WTC11 (cell line): ENCODE data around the gene MVP. TPM values are rescaled to one million over a fixed set of nuclear protein-coding genes. Genes with fewer than 3 reads are reported as not detected.
"Not testable (repeated sequence)": the region's sequence is repeated elsewhere in the genome, so short reads cannot be mapped to it uniquely, and the experiment has no call there.

Experiments
- ATAC-seq: fragments of 200-7000 bp; cut with Tn5 transposase; 2 replicates; pipeline ENCODE4 v1.10.0; 2021; ENCODE audit warnings: mild to moderate bottlenecking, moderate library complexity
- CTCF ChIA-PET: fragments of 300-600 bp; sonication (Branson Sonifier 250); formaldehyde crosslinking; loops from one replicate; lab custom pipeline; 2021; ENCODE audit warnings: antibody characterized with exemption; lab: Charles Lee
- POLR2A ChIA-PET: fragments of 350-600 bp; sonication (Branson Sonifier 250); formaldehyde crosslinking; loops from one replicate; lab custom pipeline; 2021; ENCODE audit warnings: antibody characterized with exemption; lab: Charles Lee
- DNase-seq: peaks from one replicate; pipeline ENCODE4 v3.0.0; 2021; ENCODE audit warnings: low spot score
- H3K27ac Mint-ChIP-seq: 2 replicates; pipeline ENCODE4 v1.8.0; 2021; ENCODE audit warnings: mixed read lengths
- H3K27me3 Mint-ChIP-seq: 2 replicates; pipeline ENCODE4 v1.8.0; 2021; ENCODE audit warnings: low read depth, mild to moderate bottlenecking, moderate library complexity, mixed read lengths
- H3K36me3 Mint-ChIP-seq: 2 replicates; pipeline ENCODE4 v1.8.0; 2021; ENCODE audit warnings: mixed read lengths
- H3K4me1 Mint-ChIP-seq: 2 replicates; pipeline ENCODE4 v1.8.0; 2022; ENCODE audit warnings: mixed read lengths
- H3K4me3 Mint-ChIP-seq: 2 replicates; pipeline ENCODE4 v1.8.0; 2021; ENCODE audit warnings: mild to moderate bottlenecking, moderate library complexity, mixed read lengths
- H3K9me3 Mint-ChIP-seq: 2 replicates; pipeline ENCODE4 v1.8.0; 2021; ENCODE audit warnings: mixed read lengths
- JAZF1 ChIP-seq: fragments of 250-450 bp; sonication (Bioruptor Pico); IDR thresholded peaks from 2 replicates; pipeline ENCODE4 v1.9.0; 2021; ENCODE audit warnings: moderate library complexity, mild to moderate bottlenecking, inconsistent platforms
- KAT7 ChIP-seq: sonication (generic); formaldehyde crosslinking; IDR thresholded peaks from 2 replicates; pipeline ENCODE4 v1.8.1; 2023; ENCODE audit warnings: missing genetic modification reagents, mild to moderate bottlenecking, borderline replicate concordance
- NFYB ChIP-seq: sonication (generic); formaldehyde crosslinking; conservative IDR thresholded peaks from 2 replicates; pipeline ENCODE4 v1.8.0; 2022; ENCODE audit warnings: low read depth, missing genetic modification reagents
- NR1H2 ChIP-seq: sonication (generic); formaldehyde crosslinking; IDR thresholded peaks from 2 replicates; pipeline ENCODE4 v1.9.0; 2021; ENCODE audit warnings: mild to moderate bottlenecking, moderate library complexity, missing genetic modification reagents
- OVOL2 ChIP-seq: fragments of 250-450 bp; sonication (Bioruptor Pico); IDR thresholded peaks from 2 replicates; pipeline ENCODE4 v1.9.0; 2021; ENCODE audit warnings: mild to moderate bottlenecking, borderline replicate concordance
- SP1 ChIP-seq: sonication (generic); formaldehyde crosslinking; conservative IDR thresholded peaks from 2 replicates; pipeline ENCODE4 v1.8.1; 2022; ENCODE audit warnings: missing genetic modification reagents
- TEAD4 ChIP-seq: sonication (generic); formaldehyde crosslinking; IDR thresholded peaks from 2 replicates; pipeline ENCODE4 v1.8.0; 2022; ENCODE audit warnings: mild to moderate bottlenecking, missing genetic modification reagents
- ZNF121 ChIP-seq: sonication (generic); formaldehyde crosslinking; IDR thresholded peaks from 2 replicates; pipeline ENCODE4 v1.8.0; 2023; ENCODE audit warnings: missing genetic modification reagents
- ZNF317 ChIP-seq: sonication (generic); formaldehyde crosslinking; IDR thresholded peaks from 2 replicates; pipeline ENCODE4 v1.8.1; 2023; ENCODE audit warnings: low read depth, mild to moderate bottlenecking, moderate library complexity, missing genetic modification reagents, borderline replicate concordance
- total RNA-seq: library from RNA; stranded (reverse); gene quantifications from 3 replicates; pipeline ENCODE4 v1.2.3, GENCODE V29; 2021
- TF ChIP-seq, protein P1 (sequence below): sonication (generic); formaldehyde crosslinking; IDR thresholded peaks from 2 replicates; pipeline ENCODE4 v1.8.0; 2023; ENCODE audit warnings: missing genetic modification reagents, mild to moderate bottlenecking, borderline replicate concordance
- TF ChIP-seq, protein P2 (sequence below): sonication (generic); formaldehyde crosslinking; IDR thresholded peaks from 2 replicates; pipeline ENCODE4 v1.8.0; 2022; ENCODE audit warnings: mild to moderate bottlenecking, missing genetic modification reagents
- TF ChIP-seq, protein P3 (sequence below): fragments of 200-600 bp; IDR thresholded peaks from 2 replicates; pipeline ENCODE4 v1.8.0; 2022; ENCODE audit warnings: antibody characterized with exemption
- TF ChIP-seq, protein P4 (sequence below): sonication (generic); formaldehyde crosslinking; IDR thresholded peaks from 2 replicates; pipeline ENCODE4 v1.8.1; 2023; ENCODE audit warnings: mild to moderate bottlenecking, missing genetic modification reagents, moderate library complexity
- TF ChIP-seq, protein P5 (sequence below): sonication (generic); formaldehyde crosslinking; IDR thresholded peaks from 2 replicates; pipeline ENCODE4 v1.8.0; 2022; ENCODE audit warnings: mild to moderate bottlenecking, missing genetic modification reagents
- TF ChIP-seq, protein P6 (sequence below): sonication (generic); formaldehyde crosslinking; IDR thresholded peaks from 2 replicates; pipeline ENCODE4 v1.8.1; 2023; ENCODE audit warnings: mild to moderate bottlenecking, missing genetic modification reagents, borderline replicate concordance

The MVP gene
- total RNA-seq, 1 experiment from 2014 or later = 10.8 TPM

DNA sequence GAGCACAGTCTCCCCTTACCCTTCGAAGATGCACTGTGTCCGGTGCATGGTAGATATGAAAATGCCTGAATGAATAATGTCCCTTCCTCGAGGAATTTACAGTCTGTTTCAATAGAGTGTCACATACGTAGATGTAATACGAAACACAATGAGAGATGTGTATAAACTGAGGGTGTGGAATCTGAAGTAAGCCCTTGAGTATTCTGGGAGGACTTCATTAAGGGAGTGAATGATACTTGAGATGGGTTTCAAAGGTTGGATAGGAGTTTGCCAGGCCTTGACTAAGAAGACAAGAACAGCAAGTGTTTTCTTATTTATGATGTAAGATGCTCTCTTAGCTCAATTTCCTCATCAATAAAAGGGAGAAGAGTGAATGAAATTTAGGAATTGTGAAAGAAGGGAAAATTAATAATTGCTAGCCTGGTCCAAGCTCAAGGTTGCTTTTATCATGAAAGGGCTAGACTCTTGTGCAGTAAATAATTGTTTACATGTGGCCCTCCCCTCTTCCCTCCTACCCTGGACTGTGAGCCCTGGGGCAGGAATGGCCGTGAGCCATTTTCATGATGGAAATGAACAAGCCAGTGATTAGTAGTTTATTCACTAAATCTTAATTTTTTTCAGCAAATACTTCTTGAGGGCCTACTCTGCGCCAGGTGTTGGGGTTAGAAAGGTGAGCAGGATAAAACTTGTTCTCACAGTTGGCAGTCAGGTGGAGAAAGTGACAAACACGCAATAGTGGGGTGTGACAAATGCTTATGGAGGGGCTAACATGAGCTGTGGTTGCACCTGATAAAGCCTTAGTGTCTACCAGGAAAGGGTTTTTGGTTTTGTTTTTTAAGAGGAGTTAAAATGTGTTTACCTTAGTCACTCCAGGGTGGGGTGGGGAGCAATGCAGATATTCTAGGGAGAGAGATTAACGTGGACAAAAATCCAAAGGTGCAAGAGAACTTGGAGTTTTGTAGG, 28.1 kb upstream of the MVP start (continued):
- TF ChIP-seq, protein P1, sequence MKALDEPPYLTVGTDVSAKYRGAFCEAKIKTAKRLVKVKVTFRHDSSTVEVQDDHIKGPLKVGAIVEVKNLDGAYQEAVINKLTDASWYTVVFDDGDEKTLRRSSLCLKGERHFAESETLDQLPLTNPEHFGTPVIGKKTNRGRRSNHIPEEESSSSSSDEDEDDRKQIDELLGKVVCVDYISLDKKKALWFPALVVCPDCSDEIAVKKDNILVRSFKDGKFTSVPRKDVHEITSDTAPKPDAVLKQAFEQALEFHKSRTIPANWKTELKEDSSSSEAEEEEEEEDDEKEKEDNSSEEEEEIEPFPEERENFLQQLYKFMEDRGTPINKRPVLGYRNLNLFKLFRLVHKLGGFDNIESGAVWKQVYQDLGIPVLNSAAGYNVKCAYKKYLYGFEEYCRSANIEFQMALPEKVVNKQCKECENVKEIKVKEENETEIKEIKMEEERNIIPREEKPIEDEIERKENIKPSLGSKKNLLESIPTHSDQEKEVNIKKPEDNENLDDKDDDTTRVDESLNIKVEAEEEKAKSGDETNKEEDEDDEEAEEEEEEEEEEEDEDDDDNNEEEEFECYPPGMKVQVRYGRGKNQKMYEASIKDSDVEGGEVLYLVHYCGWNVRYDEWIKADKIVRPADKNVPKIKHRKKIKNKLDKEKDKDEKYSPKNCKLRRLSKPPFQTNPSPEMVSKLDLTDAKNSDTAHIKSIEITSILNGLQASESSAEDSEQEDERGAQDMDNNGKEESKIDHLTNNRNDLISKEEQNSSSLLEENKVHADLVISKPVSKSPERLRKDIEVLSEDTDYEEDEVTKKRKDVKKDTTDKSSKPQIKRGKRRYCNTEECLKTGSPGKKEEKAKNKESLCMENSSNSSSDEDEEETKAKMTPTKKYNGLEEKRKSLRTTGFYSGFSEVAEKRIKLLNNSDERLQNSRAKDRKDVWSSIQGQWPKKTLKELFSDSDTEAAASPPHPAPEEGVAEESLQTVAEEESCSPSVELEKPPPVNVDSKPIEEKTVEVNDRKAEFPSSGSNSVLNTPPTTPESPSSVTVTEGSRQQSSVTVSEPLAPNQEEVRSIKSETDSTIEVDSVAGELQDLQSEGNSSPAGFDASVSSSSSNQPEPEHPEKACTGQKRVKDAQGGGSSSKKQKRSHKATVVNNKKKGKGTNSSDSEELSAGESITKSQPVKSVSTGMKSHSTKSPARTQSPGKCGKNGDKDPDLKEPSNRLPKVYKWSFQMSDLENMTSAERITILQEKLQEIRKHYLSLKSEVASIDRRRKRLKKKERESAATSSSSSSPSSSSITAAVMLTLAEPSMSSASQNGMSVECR = no peak
- no peak for TF ChIP-seq JAZF1
- no peak for TF ChIP-seq ZNF317 (CRISPR knock-in tag)
- TF ChIP-seq ZNF121 (CRISPR knock-in tag) = no peak
- TF ChIP-seq, protein P2, sequence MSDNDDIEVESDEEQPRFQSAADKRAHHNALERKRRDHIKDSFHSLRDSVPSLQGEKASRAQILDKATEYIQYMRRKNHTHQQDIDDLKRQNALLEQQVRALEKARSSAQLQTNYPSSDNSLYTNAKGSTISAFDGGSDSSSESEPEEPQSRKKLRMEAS = no peak
- TF ChIP-seq, protein P3, sequence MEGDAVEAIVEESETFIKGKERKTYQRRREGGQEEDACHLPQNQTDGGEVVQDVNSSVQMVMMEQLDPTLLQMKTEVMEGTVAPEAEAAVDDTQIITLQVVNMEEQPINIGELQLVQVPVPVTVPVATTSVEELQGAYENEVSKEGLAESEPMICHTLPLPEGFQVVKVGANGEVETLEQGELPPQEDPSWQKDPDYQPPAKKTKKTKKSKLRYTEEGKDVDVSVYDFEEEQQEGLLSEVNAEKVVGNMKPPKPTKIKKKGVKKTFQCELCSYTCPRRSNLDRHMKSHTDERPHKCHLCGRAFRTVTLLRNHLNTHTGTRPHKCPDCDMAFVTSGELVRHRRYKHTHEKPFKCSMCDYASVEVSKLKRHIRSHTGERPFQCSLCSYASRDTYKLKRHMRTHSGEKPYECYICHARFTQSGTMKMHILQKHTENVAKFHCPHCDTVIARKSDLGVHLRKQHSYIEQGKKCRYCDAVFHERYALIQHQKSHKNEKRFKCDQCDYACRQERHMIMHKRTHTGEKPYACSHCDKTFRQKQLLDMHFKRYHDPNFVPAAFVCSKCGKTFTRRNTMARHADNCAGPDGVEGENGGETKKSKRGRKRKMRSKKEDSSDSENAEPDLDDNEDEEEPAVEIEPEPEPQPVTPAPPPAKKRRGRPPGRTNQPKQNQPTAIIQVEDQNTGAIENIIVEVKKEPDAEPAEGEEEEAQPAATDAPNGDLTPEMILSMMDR = no peak
- TF ChIP-seq NFYB = no peak
- TF ChIP-seq, protein P4, sequence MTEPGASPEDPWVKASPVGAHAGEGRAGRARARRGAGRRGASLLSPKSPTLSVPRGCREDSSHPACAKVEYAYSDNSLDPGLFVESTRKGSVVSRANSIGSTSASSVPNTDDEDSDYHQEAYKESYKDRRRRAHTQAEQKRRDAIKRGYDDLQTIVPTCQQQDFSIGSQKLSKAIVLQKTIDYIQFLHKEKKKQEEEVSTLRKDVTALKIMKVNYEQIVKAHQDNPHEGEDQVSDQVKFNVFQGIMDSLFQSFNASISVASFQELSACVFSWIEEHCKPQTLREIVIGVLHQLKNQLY (CRISPR knock-in tag) = no peak
- TF ChIP-seq NR1H2 (CRISPR knock-in tag) = no peak
- no peak for TF ChIP-seq KAT7 (CRISPR knock-in tag)
- TF ChIP-seq, protein P5, sequence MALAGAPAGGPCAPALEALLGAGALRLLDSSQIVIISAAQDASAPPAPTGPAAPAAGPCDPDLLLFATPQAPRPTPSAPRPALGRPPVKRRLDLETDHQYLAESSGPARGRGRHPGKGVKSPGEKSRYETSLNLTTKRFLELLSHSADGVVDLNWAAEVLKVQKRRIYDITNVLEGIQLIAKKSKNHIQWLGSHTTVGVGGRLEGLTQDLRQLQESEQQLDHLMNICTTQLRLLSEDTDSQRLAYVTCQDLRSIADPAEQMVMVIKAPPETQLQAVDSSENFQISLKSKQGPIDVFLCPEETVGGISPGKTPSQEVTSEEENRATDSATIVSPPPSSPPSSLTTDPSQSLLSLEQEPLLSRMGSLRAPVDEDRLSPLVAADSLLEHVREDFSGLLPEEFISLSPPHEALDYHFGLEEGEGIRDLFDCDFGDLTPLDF (CRISPR knock-in tag) = no peak
- no peak for TF ChIP-seq SP1 (CRISPR knock-in tag)

DNA sequence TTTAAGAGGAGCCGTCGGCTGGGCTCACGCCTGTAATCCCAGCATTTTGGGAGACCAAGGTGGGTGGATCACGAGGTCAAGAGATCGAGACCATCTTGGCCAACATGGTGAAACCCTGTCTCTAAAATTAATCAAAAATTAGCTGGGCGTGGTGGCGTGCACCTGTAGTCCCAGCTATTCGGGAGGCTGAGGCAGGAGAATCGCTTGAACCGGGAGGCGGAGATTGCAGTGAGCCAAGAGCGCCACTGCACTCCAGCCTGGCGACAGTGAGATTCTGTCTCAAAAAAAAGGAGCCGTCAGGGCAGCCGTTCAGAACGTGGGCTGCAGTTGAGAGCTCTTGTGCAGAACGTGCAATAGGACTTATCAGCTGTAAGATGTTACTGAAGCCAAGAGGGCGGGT, 27.1 kb upstream of the MVP start:
- H3K4me1 Mint-ChIP-seq = peaks cover 21% of the 10 kb centered on the region
- ChIA-PET POLR2A (interaction anchor here (0.6 kb wide), 1 partner anchor 24 kb away, joined by 4 read pairs; no protein-coding TSS in a partner anchor), CTCF (interaction anchor here (1.1 kb wide), 1 partner anchor 8 kb away, joined by 7 read pairs; no protein-coding TSS in a partner anchor)
- not testable (repeated sequence) for H3K9me3 Mint-ChIP-seq, H3K27me3 Mint-ChIP-seq, DNase-seq, ATAC-seq, H3K4me3 Mint-ChIP-seq, H3K27ac Mint-ChIP-seq
- peaks cover 35% of the 10 kb centered on the region for H3K36me3 Mint-ChIP-seq

DNA sequence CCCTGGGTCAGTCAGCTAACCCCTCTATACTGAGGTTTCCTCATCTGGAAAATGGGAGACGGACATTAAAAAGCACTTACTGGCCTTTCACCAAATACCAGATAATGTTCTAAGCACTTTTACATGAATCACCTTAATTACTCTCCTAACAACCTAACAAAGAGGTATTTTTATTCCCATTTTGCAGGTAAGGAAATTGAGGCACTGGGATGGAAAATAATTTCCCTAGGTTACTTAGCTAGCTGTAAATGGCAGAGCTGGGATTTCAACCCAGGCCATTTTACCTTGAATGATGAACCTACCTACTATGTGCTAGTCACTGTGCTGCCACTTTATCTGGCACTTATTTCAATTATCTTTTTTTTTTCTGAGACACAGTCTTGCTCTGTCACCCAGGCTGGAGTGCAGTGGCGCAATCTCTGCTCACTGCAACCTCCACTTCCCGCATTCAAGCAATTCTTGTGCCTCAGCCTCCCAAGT, 26.0 kb upstream of the MVP start:
- Mint-ChIP-seq H3K4me1 (peaks cover 21% of the 10 kb centered on the region), H3K36me3 (peaks cover 46% of the 10 kb centered on the region), H3K27me3 (no peaks in the 10 kb centered on the region), H3K9me3 (no peaks in the 10 kb centered on the region), H3K4me3 (no peak overlapping the region), H3K27ac (no peak overlapping the region)
- POLR2A ChIA-PET = no interaction called here
- ATAC-seq (no peak), DNase-seq (no peak)
- CTCF ChIA-PET = interaction anchor here (1.3 kb wide), 1 partner anchor 22 kb away, joined by 4 read pairs; the partner anchor contains the start of gene PAGR1
- TF ChIP-seq TEAD4 (no peak), OVOL2 (no peak)
- TF ChIP-seq, protein P6, sequence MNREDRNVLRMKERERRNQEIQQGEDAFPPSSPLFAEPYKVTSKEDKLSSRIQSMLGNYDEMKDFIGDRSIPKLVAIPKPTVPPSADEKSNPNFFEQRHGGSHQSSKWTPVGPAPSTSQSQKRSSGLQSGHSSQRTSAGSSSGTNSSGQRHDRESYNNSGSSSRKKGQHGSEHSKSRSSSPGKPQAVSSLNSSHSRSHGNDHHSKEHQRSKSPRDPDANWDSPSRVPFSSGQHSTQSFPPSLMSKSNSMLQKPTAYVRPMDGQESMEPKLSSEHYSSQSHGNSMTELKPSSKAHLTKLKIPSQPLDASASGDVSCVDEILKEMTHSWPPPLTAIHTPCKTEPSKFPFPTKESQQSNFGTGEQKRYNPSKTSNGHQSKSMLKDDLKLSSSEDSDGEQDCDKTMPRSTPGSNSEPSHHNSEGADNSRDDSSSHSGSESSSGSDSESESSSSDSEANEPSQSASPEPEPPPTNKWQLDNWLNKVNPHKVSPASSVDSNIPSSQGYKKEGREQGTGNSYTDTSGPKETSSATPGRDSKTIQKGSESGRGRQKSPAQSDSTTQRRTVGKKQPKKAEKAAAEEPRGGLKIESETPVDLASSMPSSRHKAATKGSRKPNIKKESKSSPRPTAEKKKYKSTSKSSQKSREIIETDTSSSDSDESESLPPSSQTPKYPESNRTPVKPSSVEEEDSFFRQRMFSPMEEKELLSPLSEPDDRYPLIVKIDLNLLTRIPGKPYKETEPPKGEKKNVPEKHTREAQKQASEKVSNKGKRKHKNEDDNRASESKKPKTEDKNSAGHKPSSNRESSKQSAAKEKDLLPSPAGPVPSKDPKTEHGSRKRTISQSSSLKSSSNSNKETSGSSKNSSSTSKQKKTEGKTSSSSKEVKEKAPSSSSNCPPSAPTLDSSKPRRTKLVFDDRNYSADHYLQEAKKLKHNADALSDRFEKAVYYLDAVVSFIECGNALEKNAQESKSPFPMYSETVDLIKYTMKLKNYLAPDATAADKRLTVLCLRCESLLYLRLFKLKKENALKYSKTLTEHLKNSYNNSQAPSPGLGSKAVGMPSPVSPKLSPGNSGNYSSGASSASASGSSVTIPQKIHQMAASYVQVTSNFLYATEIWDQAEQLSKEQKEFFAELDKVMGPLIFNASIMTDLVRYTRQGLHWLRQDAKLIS (CRISPR knock-in tag) = no peak
